GM11168 (cell line): Measurements from ENCODE around the gene NEO1.

Source experiments
- in situ Hi-C: fragments of 300-500 bp; cut with MboI; formaldehyde crosslinking; loops from one replicate; pipeline ENCODE4 v1.12.0; 2022; ENCODE audit warnings: low sequenced_read_pairs; ENCODE audit not compliant: unreplicated experiment

The NEO1 gene

GRCh38 chr15:73323374-73323955 is 271.2 kb downstream of the NEO1 start:
- in situ Hi-C loops: no loop called here

GRCh38 chr15:73323956-73324355 is 271.7 kb downstream of the NEO1 start:
- in situ Hi-C loops: no loop called here

- in situ Hi-C loops: no loop called here
Measured at GRCh38 chr15:73324496-73325170, 272.4 kb downstream of the NEO1 start.

GRCh38 chr15:73325191-73325861 is 273.1 kb downstream of the NEO1 start:
- in situ Hi-C loops: no loop called here

- in situ Hi-C loops: no loop called here
Measured at GRCh38 chr15:73326157-73326556, 273.9 kb downstream of the NEO1 start.

- in situ Hi-C loops: no loop called here
Measured at GRCh38 chr15:73328149-73328820, 276.0 kb downstream of the NEO1 start.

- in situ Hi-C loops: no loop called here
Measured at GRCh38 chr15:73328981-73329380, 276.7 kb downstream of the NEO1 start.

GRCh38 chr15:73329501-73330200 is 277.4 kb downstream of the NEO1 start:
- in situ Hi-C loops: no loop called here

- in situ Hi-C loops: no loop called here
Measured at GRCh38 chr15:73330206-73331051, 278.2 kb downstream of the NEO1 start.

GRCh38 chr15:73331501-73331900 is 279.2 kb downstream of the NEO1 start:
- in situ Hi-C loops: no loop called here

- in situ Hi-C loops: no loop called here
Measured at GRCh38 chr15:73331991-73332925, 280.0 kb downstream of the NEO1 start.

GRCh38 chr15:73333001-73333400 is 280.7 kb downstream of the NEO1 start:
- in situ Hi-C loops: no loop called here

- in situ Hi-C loops: no loop called here
Measured at GRCh38 chr15:73334086-73334485, 281.8 kb downstream of the NEO1 start.

GRCh38 chr15:73335026-73335425 is 282.8 kb downstream of the NEO1 start:
- in situ Hi-C loops: no loop called here

GRCh38 chr15:73335471-73335870 is 283.2 kb downstream of the NEO1 start:
- in situ Hi-C loops: no loop called here

- in situ Hi-C loops: no loop called here
Measured at GRCh38 chr15:73336756-73337155, 284.5 kb downstream of the NEO1 start.

- in situ Hi-C loops: no loop called here
Measured at GRCh38 chr15:73337187-73337586, 284.9 kb downstream of the NEO1 start.

GRCh38 chr15:73338058-73338457 is 285.8 kb downstream of the NEO1 start:
- in situ Hi-C loops: no loop called here
